ENCODE results near the gene AGRP. TPM values are rescaled to one million over a fixed set of nuclear protein-coding genes. Genes with fewer than 3 reads are reported as not detected.
A peak's percentile ranks its signal among the peaks of the same experiment; 100 is the strongest.

AGRP gene
- total and polyA plus RNA-seq, 2 experiments from 2014 or later, result not detected

GRCh38 chr16:67449739-67450138 is 33.6 kb downstream of the AGRP start:
- no peak overlapping the region for H3K4me3 ChIP-seq
- peaks cover 21% of the 10 kb centered on the region for H3K4me1 ChIP-seq (ENCODE audit: low read depth)
- H3K36me3 ChIP-seq, result no peaks in the 10 kb centered on the region
- TF ChIP-seq, protein P1, sequence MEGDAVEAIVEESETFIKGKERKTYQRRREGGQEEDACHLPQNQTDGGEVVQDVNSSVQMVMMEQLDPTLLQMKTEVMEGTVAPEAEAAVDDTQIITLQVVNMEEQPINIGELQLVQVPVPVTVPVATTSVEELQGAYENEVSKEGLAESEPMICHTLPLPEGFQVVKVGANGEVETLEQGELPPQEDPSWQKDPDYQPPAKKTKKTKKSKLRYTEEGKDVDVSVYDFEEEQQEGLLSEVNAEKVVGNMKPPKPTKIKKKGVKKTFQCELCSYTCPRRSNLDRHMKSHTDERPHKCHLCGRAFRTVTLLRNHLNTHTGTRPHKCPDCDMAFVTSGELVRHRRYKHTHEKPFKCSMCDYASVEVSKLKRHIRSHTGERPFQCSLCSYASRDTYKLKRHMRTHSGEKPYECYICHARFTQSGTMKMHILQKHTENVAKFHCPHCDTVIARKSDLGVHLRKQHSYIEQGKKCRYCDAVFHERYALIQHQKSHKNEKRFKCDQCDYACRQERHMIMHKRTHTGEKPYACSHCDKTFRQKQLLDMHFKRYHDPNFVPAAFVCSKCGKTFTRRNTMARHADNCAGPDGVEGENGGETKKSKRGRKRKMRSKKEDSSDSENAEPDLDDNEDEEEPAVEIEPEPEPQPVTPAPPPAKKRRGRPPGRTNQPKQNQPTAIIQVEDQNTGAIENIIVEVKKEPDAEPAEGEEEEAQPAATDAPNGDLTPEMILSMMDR (IDR thresholded peaks at IDR 0.05; ENCODE audit: low read depth, low read length), result no peak
- H3K27ac ChIP-seq, result no peak overlapping the region
- DNase-seq (ENCODE audit: low read depth in 1 of 2, low spot score in 1 of 2), result no peak
- no peaks in the 10 kb centered on the region for H3K27me3 ChIP-seq
- H3K9me3 ChIP-seq (ENCODE audit: low read depth), result no peaks in the 10 kb centered on the region

GRCh38 chr16:67449336-67449735 is 34.0 kb downstream of the AGRP start:
- no peaks in the 10 kb centered on the region for H3K36me3 ChIP-seq
- H3K9me3 ChIP-seq (ENCODE audit: low read depth), result no peaks in the 10 kb centered on the region
- TF ChIP-seq, protein P1 (IDR thresholded peaks at IDR 0.05; ENCODE audit: low read depth, low read length), result no peak
- no peak for DNase-seq (ENCODE audit: low read depth in 1 of 2, low spot score in 1 of 2)
- H3K27ac ChIP-seq, result no peak overlapping the region
- H3K4me1 ChIP-seq (ENCODE audit: low read depth), result peaks cover 21% of the 10 kb centered on the region
- no peak overlapping the region for H3K4me3 ChIP-seq
- H3K27me3 ChIP-seq, result no peaks in the 10 kb centered on the region

DNA sequence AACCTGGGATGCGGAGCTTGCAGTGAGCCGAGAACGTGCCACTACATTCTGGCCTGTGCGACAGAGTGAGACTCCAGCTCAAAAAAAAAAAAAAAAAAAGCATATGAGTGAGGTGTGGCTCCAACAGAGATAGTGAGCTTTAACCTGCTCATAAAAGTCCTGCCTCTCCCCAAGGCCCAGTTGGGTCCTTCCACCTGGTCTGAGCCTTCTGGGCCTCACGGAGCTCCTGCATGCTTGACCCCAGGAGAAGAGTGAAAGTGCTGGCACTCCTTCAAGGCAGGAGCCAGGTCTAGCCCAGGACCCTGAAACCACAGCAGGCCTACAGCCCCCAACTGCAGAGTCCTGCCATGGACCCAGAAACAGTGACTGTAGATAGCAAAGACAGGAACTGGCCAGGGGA is 34.8 kb downstream of the AGRP start:
- Histone ChIP-seq H3K27ac (no peak overlapping the region), H3K4me3 (no peak overlapping the region), H3K9me3 (ENCODE audit: low read depth) (no peaks in the 10 kb centered on the region), H3K27me3 (no peaks in the 10 kb centered on the region), H3K4me1 (ENCODE audit: low read depth) (peaks cover 21% of the 10 kb centered on the region), H3K36me3 (no peaks in the 10 kb centered on the region)
- no peak for DNase-seq (ENCODE audit: low read depth in 1 of 2, low spot score in 1 of 2)
- TF ChIP-seq, protein P1 (IDR thresholded peaks at IDR 0.05; ENCODE audit: low read depth, low read length), result no peak

DNA sequence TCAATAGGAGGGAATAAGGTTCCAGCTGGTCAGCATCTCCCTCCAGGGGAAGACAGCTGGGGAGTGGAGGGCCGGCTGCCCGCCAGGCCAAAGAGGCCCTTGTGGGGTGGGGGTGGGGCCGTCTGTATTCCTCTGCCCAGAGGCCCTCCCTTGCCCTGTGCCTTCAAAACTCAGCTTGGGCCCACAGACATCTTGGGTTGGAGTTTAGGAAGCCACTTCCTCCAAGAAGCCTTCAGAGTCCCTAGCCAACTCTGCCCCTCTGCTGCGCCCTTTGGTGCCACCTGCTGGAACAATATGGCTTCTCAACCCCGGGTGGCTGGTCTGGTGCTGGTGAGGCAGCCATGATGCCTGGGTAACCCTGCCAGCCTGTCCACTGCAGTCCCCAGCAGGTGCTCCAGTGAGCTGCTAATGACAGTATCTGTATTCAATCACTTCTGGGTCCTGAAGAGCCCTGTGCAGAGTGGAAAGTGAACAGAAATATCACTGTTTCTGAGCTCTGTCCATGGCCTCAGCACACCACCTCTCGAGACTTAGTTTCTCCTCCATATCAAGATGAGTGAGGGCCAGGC is 35.8 kb downstream of the AGRP start:
- Histone ChIP-seq H3K27ac (no peak overlapping the region), H3K36me3 (no peaks in the 10 kb centered on the region), H3K4me3 (no peak overlapping the region), H3K27me3 (no peaks in the 10 kb centered on the region), H3K9me3 (ENCODE audit: low read depth) (no peaks in the 10 kb centered on the region), H3K4me1 (ENCODE audit: low read depth) (peaks cover 21% of the 10 kb centered on the region)
- TF ChIP-seq, protein P1 (IDR thresholded peaks at IDR 0.05; ENCODE audit: low read depth, low read length), result peak; percentile 55
- DNase-seq (ENCODE audit: low read depth in 1 of 2, low spot score in 1 of 2), result peak in 1 of 2 donors; percentile 89

DNA sequence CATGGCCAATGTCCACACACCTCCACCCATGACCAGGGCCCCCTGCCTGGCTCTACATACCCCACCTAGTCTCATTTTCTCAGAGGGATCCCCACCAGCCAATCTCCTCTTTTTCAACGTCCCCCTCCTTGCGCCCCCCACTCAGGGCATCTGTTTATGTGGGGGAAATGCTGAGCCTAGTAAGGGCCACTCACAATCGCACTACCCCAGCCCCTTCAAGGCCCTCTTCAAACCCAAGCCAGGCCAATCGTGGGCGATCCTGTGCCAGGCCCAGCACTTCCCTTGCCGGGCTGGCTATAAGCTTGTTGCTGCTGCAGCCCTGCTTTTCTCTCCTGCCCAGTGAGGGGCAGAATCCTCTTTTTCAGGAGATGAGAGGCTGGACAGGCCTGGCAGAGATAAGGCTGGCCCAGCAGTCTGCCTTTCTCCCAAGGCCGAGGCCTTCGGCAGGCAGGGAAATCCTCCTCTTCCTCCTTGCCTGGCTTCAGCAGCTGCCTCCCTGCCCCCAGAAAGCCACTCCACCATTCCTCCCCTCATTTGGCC is 36.3 kb downstream of the AGRP start:
- Histone ChIP-seq H3K27ac (no peak overlapping the region), H3K4me3 (no peak overlapping the region), H3K9me3 (ENCODE audit: low read depth) (no peaks in the 10 kb centered on the region), H3K27me3 (no peaks in the 10 kb centered on the region), H3K36me3 (no peaks in the 10 kb centered on the region), H3K4me1 (ENCODE audit: low read depth) (peaks cover 21% of the 10 kb centered on the region)
- TF ChIP-seq, protein P1 (IDR thresholded peaks at IDR 0.05; ENCODE audit: low read depth, low read length), result no peak
- DNase-seq (ENCODE audit: low read depth in 1 of 2, low spot score in 1 of 2), result no peak
